Kidney epithelial cell (primary cell): ENCODE measurements around the gene ANKRD10. TPM values are rescaled to one million over a fixed set of nuclear protein-coding genes. Genes with fewer than 3 reads are reported as not detected.

Source experiments
- DNase-seq: peaks from one replicate; pipeline ENCODE4 v3.0.0-alpha.2; 2010; ENCODE audit warnings: low read depth
- H3K27me3 ChIP-seq: 2 replicates; pipeline ENCODE4 v1.6.0; 2011; ENCODE audit warnings: low read length; ENCODE audit not compliant: control insufficient read depth, insufficient read depth
- H3K36me3 ChIP-seq: 2 replicates; pipeline ENCODE4 v1.5.1; 2011; ENCODE audit warnings: low read length; ENCODE audit not compliant: control insufficient read depth, insufficient read depth
- H3K4me3 ChIP-seq: 2 replicates; pipeline ENCODE4 v1.5.1; 2011; ENCODE audit warnings: low read depth, mild to moderate bottlenecking, control low read depth, low read length
- CTCF ChIP-seq: IDR thresholded peaks from 2 replicates; pipeline ENCODE4 v1.5.1; 2011; ENCODE audit warnings: mild to moderate bottlenecking, moderate library complexity, low read length, control low read depth, inconsistent platforms; ENCODE audit not compliant: insufficient read depth, poor library complexity, severe bottlenecking
- total RNA-seq: library from RNA; depleted of rRNA; stranded (reverse); fragments of >200 nt; gene quantifications from 2 replicates; pipeline ENCODE4 v1.2.3, GENCODE V29; 2015

The ANKRD10 gene
- total RNA-seq, 1 donor from 2014 or later, result 72.4 TPM

- peak overlapping the region; percentile 100 for H3K4me3 ChIP-seq
- no peak for TF ChIP-seq CTCF
- H3K27me3 ChIP-seq, result no peaks in the 10 kb centered on the region
- H3K36me3 ChIP-seq, result no peaks in the 10 kb centered on the region
- no peak for DNase-seq
Observed at GRCh38 chr13:110913322-110914080, 1.4 kb downstream of the ANKRD10 start.

GRCh38 chr13:110912651-110913051 is 2.2 kb downstream of the ANKRD10 start:
- Histone ChIP-seq H3K36me3 (no peaks in the 10 kb centered on the region), H3K4me3 (peak overlapping the region; percentile 100), H3K27me3 (no peaks in the 10 kb centered on the region)
- DNase-seq, result no peak
- no peak for TF ChIP-seq CTCF

- TF ChIP-seq CTCF, result no peak
Observed at GRCh38 chr13:110911880-110912279, 3.0 kb downstream of the ANKRD10 start.

DNA sequence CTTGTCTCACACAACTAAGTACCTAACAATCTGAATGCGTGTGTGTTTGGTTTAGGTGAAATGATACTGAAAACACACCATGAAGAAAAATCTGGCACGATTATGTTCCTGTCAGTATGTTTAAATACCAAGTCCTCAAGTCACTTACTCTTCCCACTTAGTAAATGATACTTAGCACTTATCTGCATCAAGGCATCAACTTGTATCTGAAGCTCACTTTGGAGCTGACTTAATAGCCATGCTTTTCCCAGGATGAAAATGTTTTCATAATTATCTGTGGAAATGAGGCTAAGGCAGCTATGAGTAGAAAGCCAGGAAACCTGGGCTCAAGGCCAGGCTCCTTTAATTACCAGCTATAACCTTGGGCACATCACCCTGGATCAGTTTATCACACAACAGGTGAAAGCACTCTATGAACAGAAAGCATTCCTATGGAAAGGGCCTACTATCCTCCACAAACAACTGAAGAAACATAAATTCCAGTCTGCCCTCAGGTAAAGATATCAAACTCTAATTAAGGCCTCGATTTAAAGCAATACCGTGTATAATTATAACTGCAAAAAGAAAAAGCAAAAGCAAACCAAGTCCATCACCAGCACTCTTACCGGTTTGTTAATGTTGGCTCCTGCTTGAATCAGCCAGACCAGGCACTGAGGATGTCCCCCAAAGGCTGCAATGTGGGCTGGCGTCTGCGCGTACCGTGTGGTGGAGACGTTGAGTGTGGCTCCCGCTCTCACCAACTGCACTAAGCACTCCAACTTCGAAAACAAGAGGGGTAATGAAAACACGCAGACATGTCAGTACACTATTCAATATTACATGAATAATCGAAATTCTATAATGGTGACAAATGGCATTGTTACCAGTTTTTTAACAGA is 4.6 kb downstream of the ANKRD10 start:
- Histone ChIP-seq H3K36me3 (no peaks in the 10 kb centered on the region), H3K4me3 (no peak overlapping the region), H3K27me3 (no peaks in the 10 kb centered on the region)
- DNase-seq, result no peak
- TF ChIP-seq CTCF, result no peak

More at GRCh38 chr13:110911880-110912279, 3.0 kb downstream of the ANKRD10 start:
- Histone ChIP-seq H3K36me3 (no peaks in the 10 kb centered on the region), H3K4me3 (no peak overlapping the region), H3K27me3 (no peaks in the 10 kb centered on the region)
- DNase-seq, result no peak

DNA sequence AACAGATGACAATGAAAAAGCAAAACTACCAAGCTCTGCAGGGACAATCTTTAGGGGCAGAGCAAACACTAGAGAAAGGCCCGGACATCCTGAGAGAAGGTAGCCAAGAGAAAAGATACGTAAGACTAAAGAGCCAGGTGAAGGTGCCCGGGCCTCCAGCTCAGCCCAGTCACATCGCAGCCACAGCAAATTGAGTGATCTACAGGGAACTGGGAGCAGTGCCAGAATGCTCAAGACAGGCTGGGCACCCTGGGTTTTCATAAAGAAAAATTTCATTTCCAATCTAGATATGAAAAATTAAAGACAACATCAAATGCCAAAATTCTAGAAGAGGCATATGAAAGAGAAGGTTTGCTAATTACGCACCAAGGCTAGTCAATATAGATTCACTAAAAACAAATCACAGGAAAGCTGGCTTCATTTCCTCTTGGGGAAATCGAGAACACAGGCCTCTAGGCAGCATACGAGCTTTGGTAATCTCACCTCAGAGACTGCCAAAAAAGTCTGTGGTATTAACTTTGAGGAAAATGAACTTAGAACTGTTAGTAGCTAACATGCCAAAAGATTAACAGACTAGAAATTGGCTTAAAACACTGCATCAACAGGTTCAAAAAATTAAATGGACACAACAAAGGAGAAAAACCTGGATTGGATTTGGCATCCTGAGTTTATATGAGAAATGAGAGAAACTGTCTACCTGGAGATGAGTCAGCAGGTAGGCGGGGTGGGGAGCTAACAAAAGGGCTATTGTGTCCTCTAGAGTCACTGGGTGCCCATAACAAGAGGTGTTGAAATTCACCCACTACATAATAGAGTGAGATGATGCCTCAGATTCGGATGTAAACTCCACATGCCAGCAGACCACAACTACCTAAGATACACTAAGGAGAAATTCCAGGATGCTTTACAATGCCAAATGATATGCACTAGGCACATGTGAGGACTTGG is 6.6 kb downstream of the ANKRD10 start:
- DNase-seq, result peak; percentile 78
- H3K36me3 ChIP-seq, result no peaks in the 10 kb centered on the region
- no peak overlapping the region for H3K4me3 ChIP-seq
- no peaks in the 10 kb centered on the region for H3K27me3 ChIP-seq
- no peak for TF ChIP-seq CTCF
